ENCODE measurements around the gene RNF113A.
"Not testable (repeated sequence)": the region's sequence is repeated elsewhere in the genome, so short reads cannot be mapped to it uniquely, and the experiment has no call there.

Gene RNF113A

DNA sequence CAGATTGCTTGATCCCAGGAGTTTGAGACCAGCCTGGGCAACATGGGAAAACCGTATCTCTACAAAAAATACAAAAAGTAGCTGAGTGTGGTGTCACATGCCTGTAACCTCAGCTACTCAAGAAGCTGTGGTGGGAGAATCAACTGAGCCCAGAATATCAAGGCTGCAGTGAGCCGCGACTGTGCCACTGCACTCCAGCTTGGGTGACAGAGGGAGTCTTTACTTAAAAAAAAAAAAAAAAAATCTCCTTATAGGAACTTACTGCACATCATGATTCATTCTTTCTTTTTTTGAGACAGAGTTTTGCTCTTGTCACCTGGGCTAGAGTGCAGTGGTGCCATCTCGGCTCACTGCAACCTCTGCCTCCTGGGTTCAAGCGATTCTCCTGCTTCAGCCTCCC is 43.1 kb downstream of the RNF113A start:
- DNase-seq: no peak

DNA sequence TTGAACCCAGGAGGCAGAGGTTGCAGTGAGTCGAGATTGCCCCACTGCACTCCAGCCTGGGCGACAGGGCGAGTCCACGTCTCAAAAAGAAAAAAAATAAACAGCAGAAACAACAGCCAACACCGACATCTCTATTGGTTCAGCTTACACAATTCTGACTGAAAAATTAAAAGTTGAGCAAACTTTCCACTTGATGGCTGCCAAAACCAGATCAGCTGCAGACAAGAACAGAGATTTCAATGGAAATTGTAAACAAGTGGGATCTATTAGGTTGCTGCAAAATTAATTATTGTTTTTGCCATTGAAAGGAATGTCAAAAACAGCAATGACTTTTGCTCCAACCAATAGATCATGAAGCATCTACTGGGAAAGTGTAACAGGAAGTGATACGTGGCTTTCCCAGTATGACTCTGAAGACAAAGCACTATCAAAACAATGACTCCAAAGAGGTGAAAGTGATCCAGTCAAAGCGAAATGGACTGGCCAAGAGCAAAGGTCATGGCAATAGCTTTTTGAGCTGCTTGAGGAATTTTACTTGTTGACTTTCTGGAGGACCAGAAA is 45.1 kb downstream of the RNF113A start:
- no peak for DNase-seq

DNA sequence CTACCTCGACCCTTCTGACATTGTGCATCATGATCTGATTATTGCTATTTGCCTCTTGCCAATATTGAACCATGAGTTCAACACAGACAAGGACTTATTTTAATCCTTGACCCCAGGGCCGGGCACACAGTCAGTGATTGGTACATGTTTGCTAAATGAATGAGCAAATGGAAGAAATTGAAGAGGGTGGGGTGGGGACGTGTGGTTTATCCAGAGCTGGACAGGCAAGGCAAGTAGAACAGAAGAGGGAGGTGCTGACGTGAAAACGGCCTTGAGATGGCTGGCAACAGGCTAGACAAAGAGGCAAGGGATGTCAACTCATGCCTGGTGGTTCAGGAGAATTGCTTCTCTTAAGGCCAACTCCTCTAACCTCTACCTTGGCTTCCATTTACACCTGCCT is 47.3 kb downstream of the RNF113A start:
- DNase-seq: not testable (repeated sequence)

DNA sequence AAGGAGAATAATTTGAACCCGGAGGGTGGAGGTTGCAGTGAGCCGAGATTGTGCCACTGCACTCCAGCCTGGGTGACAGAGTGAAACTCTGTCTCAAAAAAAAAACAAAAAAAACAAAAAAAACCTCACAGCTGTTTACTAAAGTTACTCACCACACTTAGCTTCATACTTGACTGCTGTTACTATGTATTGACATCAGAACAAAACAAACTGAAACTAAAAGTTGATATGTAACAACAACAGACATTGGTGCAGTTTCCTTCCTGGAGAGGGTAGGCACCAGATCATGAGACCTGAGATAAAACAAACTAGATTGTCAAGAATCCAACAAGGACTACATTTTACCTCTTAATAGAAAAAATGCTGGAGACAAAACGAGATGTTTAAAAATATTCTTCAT is 49.8 kb downstream of the RNF113A start:
- DNase-seq: not testable (repeated sequence)
